SK-N-SH (cell line): ENCODE measurements around the gene CD300E.

Experiments used
- CHD2 ChIP-seq: fragments of 150-350 bp; IDR thresholded peaks from 2 replicates; pipeline ENCODE4 v1.6.1; 2018; ENCODE audit warnings: low read length; ENCODE audit not compliant: partially characterized antibody
- FOXM1 ChIP-seq: IDR thresholded peaks from 2 replicates; pipeline ENCODE4 v1.4.0; 2012; ENCODE audit warnings: low read depth, mild to moderate bottlenecking
- GABPA ChIP-seq: IDR thresholded peaks from 2 replicates; pipeline ENCODE4 v1.4.0; 2012; ENCODE audit warnings: low read depth, mild to moderate bottlenecking
- TF ChIP-seq, protein P1 (sequence below): fragments of 200-600 bp; sonication (generic); IDR thresholded peaks from 2 replicates; pipeline ENCODE4 v1.6.1; 2017; ENCODE audit warnings: antibody characterized with exemption, mild to moderate bottlenecking, moderate library complexity
- TF ChIP-seq, protein P2 (sequence below): fragments of 150-350 bp; IDR thresholded peaks from 2 replicates; pipeline ENCODE4 v1.6.1; 2017; ENCODE audit warnings: antibody characterized with exemption, low read length, low read depth, borderline replicate concordance

DNA sequence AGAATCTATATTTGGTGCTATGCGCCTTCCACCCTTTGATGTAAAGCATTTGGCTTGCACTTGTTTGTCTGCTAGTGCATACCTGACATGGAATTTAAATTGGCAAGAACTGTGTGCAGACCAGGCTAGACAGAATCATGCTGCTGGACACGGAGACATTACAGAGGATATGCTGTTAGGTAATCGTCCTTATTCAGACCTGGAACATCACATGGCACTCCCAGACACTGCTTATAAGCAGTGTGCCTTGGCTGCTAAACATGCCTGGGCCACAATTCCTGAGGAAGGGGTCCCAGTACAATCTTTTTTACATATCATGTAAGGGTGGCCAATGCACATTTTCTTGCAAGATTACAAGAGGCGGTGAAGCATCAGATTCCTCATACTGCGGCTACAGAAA lies 37.8 kb downstream of the CD300E start:
- TF ChIP-seq CHD2, result no peak
- TF ChIP-seq, protein P1, sequence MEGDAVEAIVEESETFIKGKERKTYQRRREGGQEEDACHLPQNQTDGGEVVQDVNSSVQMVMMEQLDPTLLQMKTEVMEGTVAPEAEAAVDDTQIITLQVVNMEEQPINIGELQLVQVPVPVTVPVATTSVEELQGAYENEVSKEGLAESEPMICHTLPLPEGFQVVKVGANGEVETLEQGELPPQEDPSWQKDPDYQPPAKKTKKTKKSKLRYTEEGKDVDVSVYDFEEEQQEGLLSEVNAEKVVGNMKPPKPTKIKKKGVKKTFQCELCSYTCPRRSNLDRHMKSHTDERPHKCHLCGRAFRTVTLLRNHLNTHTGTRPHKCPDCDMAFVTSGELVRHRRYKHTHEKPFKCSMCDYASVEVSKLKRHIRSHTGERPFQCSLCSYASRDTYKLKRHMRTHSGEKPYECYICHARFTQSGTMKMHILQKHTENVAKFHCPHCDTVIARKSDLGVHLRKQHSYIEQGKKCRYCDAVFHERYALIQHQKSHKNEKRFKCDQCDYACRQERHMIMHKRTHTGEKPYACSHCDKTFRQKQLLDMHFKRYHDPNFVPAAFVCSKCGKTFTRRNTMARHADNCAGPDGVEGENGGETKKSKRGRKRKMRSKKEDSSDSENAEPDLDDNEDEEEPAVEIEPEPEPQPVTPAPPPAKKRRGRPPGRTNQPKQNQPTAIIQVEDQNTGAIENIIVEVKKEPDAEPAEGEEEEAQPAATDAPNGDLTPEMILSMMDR, result no peak
- TF ChIP-seq, protein P2, sequence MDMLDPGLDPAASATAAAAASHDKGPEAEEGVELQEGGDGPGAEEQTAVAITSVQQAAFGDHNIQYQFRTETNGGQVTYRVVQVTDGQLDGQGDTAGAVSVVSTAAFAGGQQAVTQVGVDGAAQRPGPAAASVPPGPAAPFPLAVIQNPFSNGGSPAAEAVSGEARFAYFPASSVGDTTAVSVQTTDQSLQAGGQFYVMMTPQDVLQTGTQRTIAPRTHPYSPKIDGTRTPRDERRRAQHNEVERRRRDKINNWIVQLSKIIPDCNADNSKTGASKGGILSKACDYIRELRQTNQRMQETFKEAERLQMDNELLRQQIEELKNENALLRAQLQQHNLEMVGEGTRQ, result no peak
- TF ChIP-seq FOXM1, result no peak
- no peak for TF ChIP-seq GABPA
